GM19372 (cell line): ENCODE measurements around the gene RHBDF1.

Experiments used
- ATAC-seq: cut with Tn5 transposase; IDR thresholded peaks from one replicate; pipeline ENCODE4 v1.9.1; 2021; ENCODE audit warnings: mild to moderate bottlenecking, low read depth, moderate library complexity; ENCODE audit not compliant: unreplicated experiment

The RHBDF1 gene, protein sequence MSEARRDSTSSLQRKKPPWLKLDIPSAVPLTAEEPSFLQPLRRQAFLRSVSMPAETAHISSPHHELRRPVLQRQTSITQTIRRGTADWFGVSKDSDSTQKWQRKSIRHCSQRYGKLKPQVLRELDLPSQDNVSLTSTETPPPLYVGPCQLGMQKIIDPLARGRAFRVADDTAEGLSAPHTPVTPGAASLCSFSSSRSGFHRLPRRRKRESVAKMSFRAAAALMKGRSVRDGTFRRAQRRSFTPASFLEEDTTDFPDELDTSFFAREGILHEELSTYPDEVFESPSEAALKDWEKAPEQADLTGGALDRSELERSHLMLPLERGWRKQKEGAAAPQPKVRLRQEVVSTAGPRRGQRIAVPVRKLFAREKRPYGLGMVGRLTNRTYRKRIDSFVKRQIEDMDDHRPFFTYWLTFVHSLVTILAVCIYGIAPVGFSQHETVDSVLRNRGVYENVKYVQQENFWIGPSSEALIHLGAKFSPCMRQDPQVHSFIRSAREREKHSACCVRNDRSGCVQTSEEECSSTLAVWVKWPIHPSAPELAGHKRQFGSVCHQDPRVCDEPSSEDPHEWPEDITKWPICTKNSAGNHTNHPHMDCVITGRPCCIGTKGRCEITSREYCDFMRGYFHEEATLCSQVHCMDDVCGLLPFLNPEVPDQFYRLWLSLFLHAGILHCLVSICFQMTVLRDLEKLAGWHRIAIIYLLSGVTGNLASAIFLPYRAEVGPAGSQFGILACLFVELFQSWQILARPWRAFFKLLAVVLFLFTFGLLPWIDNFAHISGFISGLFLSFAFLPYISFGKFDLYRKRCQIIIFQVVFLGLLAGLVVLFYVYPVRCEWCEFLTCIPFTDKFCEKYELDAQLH

DNA sequence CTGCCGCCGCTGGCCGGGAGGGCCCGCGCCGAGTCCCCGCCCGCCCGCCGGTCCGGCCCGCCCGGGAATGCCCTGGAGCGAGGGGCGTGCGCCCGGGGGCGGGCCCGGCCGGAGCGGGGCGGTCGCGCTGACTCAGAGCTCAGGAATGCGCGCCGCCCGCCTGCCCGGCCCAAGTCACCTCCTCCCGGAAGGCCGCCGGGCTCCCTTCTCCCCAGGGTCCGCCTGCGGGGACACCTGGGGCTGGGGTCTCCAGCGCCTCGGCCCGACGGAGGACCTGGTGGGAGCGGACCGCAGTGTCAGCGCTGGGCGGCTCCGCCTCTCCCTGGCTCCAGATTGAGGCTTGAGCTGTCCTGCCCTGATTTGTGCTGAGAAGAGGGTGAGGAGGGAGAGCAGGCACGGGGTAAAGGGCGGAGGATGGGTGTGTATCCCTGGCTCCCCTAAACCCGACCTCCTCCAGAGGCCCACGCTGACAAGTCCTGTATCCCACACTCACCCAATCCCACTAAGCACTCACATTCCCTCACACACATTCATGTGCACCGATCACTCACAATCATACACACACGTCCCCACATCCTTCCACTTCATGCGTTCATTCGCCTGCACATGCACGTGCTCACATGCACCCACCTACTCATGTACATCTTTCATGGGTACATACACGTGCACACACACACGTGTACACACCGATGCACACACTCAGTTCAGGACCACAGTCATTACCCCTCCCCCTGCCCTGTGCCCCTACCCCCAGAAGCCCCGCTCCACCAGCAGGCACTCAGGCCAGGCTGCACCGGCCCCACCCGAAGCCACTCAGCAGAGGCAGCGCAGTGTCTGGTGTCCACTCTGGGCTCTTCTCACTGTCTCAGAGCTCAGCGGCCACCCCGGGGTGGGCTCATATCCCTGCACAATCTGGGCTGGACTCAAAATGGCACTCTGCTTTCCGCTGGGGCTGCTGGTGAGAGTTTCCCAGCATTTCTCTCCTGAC is at the start of gene RHBDF1:
Gene RHBDF1, minus strand, starts transcription at position 71 of the 988 bp plus-strand sequence. CDS start 7,616 bp downstream, outside the sequence.
- no peak for ATAC-seq

DNA sequence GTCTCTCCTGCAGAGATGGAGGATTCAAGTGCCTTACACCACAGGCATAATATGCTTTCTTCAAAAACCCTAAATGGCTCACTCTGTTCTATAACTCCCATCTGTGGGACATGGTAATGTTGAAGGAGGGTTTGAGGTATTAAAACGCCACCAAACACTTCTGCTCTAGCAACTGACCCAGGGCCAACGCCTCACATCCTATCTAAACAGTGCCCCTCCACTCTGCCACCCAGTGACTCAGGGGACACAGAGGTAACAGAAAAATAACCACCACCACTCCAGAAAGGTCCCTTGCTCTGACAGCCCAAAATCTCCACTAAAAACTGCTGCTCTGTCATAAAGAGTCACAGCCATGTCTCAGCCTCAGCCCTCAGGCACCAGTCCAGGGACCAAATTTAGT is 48.3 kb upstream of the RHBDF1 start:
- no peak for ATAC-seq

DNA sequence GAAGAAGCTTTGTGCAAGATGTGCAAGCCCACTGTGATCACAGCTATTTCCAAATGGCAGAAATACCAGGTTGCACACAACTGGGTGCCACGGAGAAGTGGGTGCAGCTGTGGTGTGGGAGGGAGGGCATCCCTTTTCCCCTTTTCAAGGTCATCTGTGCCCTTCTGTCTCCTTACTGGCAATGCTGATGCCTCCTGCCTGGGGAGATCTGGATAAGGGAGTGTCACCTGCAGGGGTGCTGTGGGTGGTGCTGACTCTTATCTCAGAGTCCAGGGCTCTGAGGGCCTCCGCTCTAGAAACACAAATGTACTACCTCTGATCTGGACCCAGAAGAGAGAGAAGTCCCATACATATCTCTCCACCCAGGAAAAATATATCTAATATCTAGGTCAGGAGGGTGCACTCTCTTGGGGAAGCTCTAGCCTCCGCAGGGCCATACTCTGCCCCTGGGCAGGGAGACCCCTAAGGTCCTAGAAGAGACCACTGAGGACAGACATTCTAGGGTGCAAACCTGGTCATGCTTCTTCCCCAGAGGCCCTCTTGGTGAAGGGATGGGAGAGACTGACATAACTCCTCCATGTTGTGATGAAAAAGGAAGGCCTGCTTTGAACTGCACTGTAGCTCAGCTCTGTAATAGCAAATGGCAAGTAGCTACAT is 47.5 kb upstream of the RHBDF1 start:
- ATAC-seq, result no peak

DNA sequence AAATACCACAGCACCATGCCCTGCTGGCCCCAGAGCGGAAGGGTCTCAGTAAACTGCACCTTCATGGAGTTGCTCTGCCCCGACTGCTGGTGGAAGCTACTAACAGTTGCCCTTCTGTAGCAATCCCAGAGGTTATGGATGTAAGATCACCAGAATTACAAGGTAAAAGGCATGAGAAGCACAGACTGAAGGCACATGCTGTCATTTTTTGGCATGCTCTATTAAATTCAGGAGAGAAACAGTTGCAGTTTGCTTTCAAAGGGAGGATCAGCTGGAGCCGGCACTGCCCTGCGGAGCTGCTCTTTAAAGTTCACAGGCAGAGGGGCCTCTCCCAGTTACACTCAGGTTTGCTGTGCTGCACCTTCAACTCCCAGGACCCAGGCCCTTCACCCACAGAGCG is 46.9 kb upstream of the RHBDF1 start:
- no peak for ATAC-seq

DNA sequence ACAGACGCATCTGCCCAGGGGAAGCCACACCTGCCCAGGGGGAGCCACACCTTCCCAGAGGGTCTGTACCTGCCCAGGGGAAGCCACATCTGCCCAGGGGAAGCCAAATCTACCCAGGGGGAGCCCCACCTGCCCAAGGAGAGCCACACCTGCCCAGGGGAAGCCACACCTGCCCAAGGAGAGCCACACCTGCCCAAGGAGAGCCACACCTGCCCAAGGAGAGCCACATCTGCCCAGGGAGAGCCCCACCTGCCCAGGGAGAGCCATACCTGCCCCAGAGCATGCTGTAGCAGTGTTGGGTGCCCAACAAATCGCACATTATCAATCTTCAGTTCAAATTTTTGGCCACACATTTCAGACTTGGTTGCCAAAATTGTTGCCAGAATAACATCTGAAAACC is 46.4 kb upstream of the RHBDF1 start:
- no peak for ATAC-seq

DNA sequence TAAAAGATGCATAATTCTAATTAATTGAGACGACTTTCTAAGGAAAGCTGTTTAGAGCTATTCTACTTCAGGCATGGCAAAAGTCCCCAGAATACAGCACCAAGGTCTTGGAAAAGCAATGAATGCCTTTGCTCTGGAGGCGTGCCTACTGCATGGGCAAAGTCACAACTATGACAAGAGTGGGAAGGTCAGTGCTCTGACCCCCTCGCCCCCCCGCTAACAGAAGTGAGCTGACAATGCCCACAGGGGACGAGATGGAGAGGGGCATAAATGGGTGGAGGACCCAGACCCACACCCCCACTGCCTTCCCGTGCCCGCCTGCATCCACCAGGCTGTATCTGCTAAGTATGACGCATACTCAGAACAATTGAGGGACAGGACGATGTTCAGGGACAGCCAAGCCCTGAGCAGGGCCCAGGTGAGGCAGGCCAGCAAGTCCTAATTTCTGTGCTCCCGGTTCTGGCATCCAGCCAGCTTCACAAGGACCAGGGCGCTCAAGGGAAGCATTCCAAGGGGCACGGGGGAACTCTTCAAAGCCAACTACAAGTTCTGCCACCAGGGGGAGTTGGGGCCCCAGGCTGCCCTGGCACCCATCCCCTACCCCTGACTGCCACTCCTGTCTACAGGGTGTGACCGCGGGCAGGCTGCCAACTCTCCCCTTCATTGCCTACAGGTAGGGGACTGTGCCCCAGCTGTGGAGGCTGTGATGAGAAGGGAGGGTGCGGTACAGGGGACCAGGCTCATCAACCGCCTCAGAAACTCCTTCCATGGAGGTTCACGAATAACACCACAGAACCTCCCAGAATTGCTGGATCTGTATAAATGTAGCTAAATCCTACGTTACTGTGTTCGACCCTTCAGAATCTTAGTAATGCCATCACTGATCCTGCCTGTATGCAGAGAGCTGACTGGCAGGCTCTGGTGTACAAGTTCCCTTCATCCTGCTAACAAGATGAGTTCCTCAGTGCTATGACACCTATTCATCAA is 45.2 kb upstream of the RHBDF1 start:
- ATAC-seq, result no peak

DNA sequence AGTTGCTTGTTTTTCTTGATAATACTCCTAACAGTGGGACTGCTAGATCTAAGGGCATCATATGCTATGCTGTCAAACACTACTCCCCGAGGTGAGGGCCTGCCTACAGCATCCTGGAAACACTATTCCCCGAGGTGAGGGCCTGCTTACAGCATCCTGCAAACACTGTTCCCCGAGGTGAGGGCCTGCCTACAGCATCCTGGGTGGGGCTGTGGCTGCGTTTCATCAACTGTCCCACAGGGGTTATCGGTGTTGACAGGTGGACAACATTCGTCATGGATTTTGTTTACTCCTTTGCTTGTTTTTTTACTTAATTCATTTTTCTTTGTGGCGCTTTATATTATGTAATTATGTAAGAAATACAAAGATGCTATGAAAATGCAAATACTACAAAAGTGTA is 43.6 kb upstream of the RHBDF1 start:
- no peak for ATAC-seq

DNA sequence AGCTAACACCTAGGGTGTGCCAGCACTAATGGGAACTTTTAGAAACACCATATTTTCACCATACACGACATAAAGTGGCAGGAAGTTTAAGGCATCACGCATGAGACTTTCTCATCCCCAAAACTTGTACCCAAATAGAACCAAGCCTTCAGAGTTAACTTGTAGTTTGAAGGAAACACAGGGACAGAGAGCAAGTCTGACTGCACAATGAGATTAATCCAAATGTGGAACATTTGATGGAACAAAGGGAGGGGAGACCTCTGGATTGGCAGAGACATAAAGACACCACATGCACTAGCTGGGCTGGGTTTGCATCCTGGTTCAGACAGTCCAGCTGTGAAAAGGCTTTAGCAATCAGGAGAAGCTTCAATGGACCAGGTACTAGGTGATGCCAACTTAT is 41.9 kb upstream of the RHBDF1 start:
- no peak for ATAC-seq

DNA sequence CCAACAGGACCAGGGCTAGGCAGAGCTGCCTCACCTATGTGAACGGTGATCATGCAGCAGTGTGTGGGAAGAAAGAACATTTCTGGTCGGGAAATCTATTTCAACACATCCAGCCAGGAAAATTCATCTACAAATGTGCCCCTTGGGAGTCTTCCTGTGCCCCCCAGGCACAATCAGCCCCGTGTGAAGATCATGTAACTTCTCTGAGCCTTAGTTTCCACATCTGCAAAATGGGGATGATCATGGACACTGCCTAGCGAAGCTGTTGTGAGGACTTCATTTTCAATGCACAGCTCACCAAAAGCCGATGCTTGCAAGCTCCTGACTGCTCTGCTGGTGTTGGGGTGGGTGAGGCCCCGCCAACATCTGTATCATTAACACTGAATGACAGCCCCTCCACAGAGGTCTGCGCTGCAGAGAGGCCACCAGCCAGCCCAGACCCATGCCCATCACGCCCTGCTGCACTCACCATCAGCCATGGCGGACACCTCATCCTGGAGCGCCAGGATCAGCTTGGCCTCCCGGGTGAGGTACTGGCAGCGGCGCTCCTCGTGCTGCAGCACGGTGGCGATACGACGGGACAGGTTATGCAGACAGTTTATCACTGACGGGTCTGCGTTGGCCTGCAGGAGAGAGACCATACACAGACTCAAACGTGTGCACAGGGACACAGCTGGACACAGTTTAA is 39.9 kb upstream of the RHBDF1 start:
- no peak for ATAC-seq

DNA sequence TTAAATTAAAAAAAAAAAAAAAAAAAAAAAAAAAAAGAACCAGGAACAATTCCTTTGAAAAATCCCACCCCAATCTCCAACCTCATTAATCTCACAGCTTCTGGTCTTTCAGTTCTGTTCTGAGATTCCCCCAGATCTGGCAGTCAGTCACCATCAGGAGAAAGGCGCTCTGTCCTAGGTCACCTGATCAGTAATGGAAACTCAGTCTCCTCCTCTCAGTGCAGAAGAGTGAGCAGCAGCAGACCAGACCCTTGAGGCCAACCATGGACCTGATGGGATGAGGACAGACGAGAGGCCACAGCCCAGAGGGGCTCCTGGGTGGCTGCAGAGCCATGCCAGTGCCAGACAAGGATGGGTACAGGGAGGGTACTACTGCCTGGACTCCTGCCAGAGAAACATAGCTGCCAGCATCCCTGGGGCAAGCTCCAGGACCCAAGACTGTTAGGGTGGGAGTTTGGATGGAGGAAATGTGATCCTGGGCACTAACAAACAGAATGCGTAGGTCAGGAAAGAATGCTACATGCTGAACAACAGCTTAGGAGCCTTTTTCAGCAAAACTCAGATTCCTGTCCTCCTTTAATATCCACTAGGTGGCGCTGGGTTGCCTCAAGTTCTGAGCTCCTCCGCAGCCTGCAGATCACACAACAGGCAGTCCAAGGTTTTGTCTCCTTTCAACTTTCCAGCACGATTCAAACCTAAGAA is 34.3 kb upstream of the RHBDF1 start:
- ATAC-seq, result no peak

DNA sequence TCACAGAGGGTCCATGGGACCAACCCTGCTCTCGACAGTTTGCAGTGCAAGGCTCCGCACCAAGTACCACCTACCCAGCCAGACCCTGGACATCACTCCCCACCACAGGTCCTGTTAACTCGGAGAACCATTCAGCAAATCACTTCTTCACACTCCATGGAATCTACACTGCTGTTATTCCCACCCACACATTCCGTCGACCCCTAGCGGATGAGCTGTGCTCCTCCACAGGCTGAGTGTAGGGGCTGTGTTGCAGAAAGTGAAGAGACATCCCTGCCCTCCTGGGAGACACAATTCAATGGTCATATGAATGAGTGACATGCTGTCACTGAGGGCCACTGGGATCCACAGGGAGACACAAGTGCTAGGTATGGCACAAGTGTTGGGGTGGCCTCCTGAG is 33.1 kb upstream of the RHBDF1 start:
- no peak for ATAC-seq

DNA sequence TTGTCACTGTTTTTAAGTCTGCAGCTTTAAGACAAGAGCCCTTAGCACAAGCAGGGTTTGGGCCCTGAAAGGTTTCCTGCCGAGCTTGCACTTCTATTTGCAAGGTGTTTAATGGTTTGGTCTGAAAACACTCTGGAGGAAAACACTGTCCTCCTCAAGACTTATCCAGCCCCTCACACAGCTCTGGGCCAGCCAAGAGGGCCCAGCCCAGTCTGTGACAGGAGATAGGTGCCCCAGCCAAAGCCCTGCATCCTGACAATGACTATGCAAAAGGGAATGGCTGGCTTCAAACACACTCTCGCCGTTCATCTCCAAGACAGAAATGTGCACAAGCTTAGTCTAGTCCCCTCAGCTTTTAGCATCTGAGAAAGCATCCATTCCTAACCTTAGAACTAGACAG is 32.5 kb upstream of the RHBDF1 start:
- no peak for ATAC-seq

DNA sequence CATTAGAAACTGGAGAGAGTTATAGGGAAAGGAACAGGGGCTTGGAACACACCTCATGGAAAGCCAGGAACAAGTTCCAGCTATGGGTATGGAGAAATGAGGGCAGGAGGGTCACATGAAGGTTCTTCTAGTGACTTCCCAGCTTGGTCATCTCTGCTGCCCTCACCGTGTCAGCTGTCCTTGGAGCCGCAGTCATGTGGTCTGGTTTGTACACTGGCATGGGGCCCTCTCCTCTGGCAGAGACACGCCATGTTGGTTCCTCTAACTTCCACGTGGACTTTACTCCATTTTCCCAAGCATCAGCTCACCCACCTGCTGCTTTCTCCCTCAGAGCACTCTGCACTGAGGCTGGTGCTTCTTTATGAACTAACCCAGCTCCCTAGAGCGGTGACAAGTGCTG is 31.9 kb upstream of the RHBDF1 start:
- no peak for ATAC-seq

DNA sequence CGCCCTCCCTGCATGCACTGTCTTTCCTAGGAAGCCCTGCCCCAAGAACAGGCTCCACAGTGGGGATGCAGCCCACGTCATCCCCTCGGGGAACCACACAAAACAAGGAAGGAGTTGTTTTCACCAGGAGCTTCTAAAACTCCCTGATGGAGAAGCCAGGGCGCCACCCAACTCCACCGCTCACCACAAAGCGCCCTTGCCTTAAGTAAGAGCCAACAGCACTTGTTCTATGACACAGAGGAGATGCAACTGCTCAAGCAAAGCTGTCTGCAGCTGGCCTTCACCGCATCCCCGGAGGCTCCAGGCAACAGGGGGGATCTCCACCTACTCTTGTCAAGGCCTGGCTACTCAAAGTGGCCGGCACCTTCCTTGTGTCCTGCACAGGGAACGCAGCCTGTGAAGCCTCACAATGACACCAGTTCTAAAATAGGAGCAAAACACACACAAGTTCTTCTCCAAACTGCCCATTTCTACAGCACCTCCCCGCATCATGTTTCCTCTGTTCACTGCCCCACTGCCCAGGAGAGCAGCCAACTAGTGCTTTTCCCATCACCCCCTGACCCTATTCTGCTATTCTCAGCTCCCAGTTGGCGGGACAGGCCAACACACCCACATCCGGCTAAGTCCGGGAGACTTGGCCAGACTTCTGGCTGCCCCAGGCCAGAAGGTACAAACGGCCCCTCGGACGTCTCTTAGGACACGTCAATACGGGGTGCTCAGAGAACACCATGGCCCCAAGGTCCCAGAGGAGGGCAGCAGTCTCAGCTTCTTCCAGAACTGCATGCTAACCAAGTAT is 29.8 kb upstream of the RHBDF1 start:
- no peak for ATAC-seq

DNA sequence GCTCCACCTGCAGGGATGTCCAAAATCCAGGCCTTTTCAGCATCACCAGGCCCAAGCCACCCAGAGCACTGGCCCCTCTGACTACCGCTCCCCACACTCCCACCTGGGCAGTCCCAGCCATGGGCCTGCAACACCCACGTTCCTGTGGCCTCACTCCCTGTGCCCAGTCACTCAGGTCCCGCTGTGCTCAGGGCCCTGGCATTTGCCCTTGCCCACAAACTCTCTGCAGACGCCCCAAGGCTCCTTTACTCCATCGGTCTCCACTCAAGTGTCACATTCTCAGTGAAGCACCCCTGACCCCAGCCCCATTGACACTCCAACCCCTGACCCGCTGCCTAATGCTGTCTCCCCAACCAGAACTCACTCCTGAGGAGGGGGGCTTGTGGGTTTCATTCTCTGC is 29.2 kb upstream of the RHBDF1 start:
- ATAC-seq, result no peak

DNA sequence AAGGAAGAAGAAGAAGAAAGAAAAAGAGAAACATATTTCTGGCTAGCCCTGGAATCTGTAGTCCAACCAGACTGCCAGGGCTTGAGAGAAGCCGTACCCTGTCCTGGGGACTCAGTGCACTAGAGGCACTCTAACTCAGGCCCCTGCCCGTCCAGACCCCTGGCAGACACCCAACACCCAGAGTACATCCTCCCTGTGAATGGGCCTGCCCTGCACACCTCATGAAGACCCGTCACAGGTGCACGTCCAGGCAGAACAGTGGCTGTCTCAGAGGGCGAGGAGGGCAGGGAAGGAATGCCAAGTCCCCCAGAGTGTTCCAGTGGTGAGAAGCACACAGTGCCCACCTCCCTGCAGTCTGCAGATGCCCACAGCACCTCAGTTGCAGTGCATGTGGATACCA is 28.6 kb upstream of the RHBDF1 start:
- ATAC-seq, result no peak

DNA sequence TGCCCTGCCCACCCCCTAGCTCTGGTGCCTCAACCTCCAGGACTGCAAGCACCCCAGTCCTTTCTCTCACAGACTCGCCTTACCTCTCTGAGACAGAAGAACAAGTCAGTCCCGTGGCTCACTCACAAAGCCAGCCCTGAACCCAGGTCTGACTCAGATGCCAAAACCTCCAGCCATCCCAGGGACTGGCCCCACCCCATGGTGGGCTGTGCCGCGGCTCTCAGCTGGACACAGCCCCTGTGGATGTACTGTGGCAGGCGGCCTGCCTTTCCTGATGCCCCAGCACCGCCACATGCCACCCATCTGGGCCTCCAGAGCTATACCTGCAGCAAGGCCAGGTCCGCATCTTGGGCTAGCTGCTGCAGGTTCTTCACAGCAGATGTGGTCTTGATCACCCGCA is 25.4 kb upstream of the RHBDF1 start:
- ATAC-seq, result no peak
